ENCODE measurements around the gene GNRH2. TPM values are rescaled to one million over a fixed set of nuclear protein-coding genes. Genes with fewer than 3 reads are reported as not detected.

GNRH2 gene
- total RNA-seq, 1 donor from 2014 or later = 0.75 TPM

- peaks cover 48% of the 10 kb centered on the region for H3K27me3 Mint-ChIP-seq
- intact Hi-C loops (cut with micrococcal nuclease) = no loop called here
- no peaks in the 10 kb centered on the region for H3K9me3 Mint-ChIP-seq
- H3K36me3 Mint-ChIP-seq (ENCODE audit: low read depth) = no peaks in the 10 kb centered on the region
- H3K27ac Mint-ChIP-seq = no peak overlapping the region
- DNase-seq = no peak
- POLR2A ChIA-PET = no interaction called here
- H3K4me3 Mint-ChIP-seq = no peak overlapping the region
- ATAC-seq (ENCODE audit: low read depth) = no peak
- TF ChIP-seq, protein P1, sequence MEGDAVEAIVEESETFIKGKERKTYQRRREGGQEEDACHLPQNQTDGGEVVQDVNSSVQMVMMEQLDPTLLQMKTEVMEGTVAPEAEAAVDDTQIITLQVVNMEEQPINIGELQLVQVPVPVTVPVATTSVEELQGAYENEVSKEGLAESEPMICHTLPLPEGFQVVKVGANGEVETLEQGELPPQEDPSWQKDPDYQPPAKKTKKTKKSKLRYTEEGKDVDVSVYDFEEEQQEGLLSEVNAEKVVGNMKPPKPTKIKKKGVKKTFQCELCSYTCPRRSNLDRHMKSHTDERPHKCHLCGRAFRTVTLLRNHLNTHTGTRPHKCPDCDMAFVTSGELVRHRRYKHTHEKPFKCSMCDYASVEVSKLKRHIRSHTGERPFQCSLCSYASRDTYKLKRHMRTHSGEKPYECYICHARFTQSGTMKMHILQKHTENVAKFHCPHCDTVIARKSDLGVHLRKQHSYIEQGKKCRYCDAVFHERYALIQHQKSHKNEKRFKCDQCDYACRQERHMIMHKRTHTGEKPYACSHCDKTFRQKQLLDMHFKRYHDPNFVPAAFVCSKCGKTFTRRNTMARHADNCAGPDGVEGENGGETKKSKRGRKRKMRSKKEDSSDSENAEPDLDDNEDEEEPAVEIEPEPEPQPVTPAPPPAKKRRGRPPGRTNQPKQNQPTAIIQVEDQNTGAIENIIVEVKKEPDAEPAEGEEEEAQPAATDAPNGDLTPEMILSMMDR (IDR thresholded peaks at IDR 0.05) = no peak
- H3K4me1 Mint-ChIP-seq = peaks cover 18% of the 10 kb centered on the region
- CTCF ChIA-PET = no interaction called here
Observed at GRCh38 chr20:3085571-3086072, 42.2 kb downstream of the GNRH2 start.

- intact Hi-C loops (cut with micrococcal nuclease) = no loop called here
- peaks cover 22% of the 10 kb centered on the region for H3K4me1 Mint-ChIP-seq
- ATAC-seq (ENCODE audit: low read depth) = no peak
- CTCF ChIA-PET = no interaction called here
- TF ChIP-seq, protein P1 (IDR thresholded peaks at IDR 0.05) = no peak
- no peak for DNase-seq
- no peak overlapping the region for H3K27ac Mint-ChIP-seq
- peaks cover 38% of the 10 kb centered on the region for H3K27me3 Mint-ChIP-seq
- POLR2A ChIA-PET = no interaction called here
- no peak overlapping the region for H3K4me3 Mint-ChIP-seq
- no peaks in the 10 kb centered on the region for H3K9me3 Mint-ChIP-seq
- no peaks in the 10 kb centered on the region for H3K36me3 Mint-ChIP-seq (ENCODE audit: low read depth)
Observed at GRCh38 chr20:3088031-3088430, 44.6 kb downstream of the GNRH2 start.

- ChIA-PET CTCF (no interaction called here), POLR2A (interaction anchor here (0.6 kb wide), 1 partner anchor 118 kb away, joined by 10 read pairs; no protein-coding TSS in a partner anchor)
- TF ChIP-seq, protein P1 (IDR thresholded peaks at IDR 0.05) = no peak
- ATAC-seq (ENCODE audit: low read depth) (no peak), DNase-seq (no peak)
- intact Hi-C loops (cut with micrococcal nuclease) = no loop called here
- Mint-ChIP-seq H3K36me3 (ENCODE audit: low read depth) (no peaks in the 10 kb centered on the region), H3K4me3 (peak overlapping the region; percentile 38), H3K4me1 (peaks cover 23% of the 10 kb centered on the region), H3K9me3 (no peaks in the 10 kb centered on the region), H3K27me3 (peaks cover 22% of the 10 kb centered on the region), H3K27ac (no peak overlapping the region)
Observed at GRCh38 chr20:3090565-3090964, 47.1 kb downstream of the GNRH2 start.

DNA sequence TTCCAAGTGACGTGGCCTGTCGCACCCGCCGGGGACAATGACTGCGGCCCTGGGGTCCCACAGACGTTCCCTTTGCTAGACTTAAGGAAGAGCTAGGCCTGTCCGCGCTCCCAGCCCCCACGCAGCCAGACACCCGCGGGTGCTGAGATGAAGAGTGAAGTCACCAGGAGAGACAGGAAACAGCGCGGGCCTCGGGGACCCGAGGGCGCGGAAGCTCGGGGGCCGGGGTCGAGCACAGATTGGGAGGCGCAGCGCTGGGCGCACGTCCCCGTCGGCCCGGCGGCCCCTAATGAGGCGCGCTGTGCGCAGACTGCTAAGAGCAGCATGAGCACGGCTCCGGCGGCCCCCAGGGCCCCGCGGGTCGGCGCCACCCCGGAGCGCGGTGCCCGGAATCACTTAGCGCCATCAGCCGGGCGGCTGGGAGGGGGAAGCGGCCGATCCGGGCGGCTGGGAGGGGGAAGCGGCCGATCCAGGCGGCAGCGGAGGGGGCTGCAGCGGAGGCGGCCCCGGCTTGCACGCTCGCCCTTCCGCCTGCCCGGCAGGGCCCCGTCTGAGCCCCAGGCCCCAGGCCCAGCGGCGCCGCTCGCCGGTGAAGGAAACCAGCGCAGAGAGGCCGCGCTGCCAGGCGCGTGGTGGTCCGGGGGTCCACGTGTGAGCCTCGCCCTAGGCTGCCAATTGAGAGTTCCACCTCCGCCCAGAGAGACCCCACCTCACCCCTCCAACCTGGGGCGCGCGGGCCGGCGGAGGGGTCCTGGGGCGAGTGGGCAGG lies 49.4 kb downstream of the GNRH2 start:
- POLR2A ChIA-PET = interaction anchor here (0.6 to 1.8 kb wide), 2 partner anchors 9 to 176 kb away, joined by 4 read pairs; no protein-coding TSS in a partner anchor
- peaks cover 23% of the 10 kb centered on the region for H3K4me1 Mint-ChIP-seq
- peak; percentile 47 for DNase-seq
- H3K27me3 Mint-ChIP-seq = peaks cover 22% of the 10 kb centered on the region
- H3K36me3 Mint-ChIP-seq (ENCODE audit: low read depth) = no peaks in the 10 kb centered on the region
- intact Hi-C loops (cut with micrococcal nuclease) = loop anchor here (2.0 kb wide), 3 partner anchors 14 to 48 kb away; no protein-coding TSS in a partner anchor
- CTCF ChIA-PET = interaction anchor here (1.5 kb wide), 1 partner anchor 39 kb away, joined by 3 read pairs; no protein-coding TSS in a partner anchor
- H3K9me3 Mint-ChIP-seq = no peaks in the 10 kb centered on the region
- H3K27ac Mint-ChIP-seq = peak overlapping the region; percentile 95
- peak overlapping the region; percentile 94 for H3K4me3 Mint-ChIP-seq
- peak; percentile 54 for ATAC-seq (ENCODE audit: low read depth)
- TF ChIP-seq, protein P1 (IDR thresholded peaks at IDR 0.05) = no peak

- intact Hi-C loops (cut with micrococcal nuclease) = loop anchor here (2.0 kb wide), 3 partner anchors 15 to 49 kb away; no protein-coding TSS in a partner anchor
- peak overlapping the region; percentile 75 for H3K4me3 Mint-ChIP-seq
- no peaks in the 10 kb centered on the region for H3K36me3 Mint-ChIP-seq (ENCODE audit: low read depth)
- ATAC-seq (ENCODE audit: low read depth) (peak; percentile 29), DNase-seq (no peak)
- H3K27me3 Mint-ChIP-seq = peaks cover 19% of the 10 kb centered on the region
- POLR2A ChIA-PET = interaction anchor here (0.7 to 0.8 kb wide), 2 partner anchors 10 to 110 kb away, joined by 3 to 10 read pairs; no protein-coding TSS in a partner anchor
- TF ChIP-seq, protein P1 (IDR thresholded peaks at IDR 0.05) = no peak
- CTCF ChIA-PET = interaction anchor here (1.5 kb wide), 1 partner anchor 40 kb away, joined by 3 read pairs; no protein-coding TSS in a partner anchor
- no peaks in the 10 kb centered on the region for H3K9me3 Mint-ChIP-seq
- peaks cover 23% of the 10 kb centered on the region for H3K4me1 Mint-ChIP-seq
- peak overlapping the region; percentile 69 for H3K27ac Mint-ChIP-seq
Observed at GRCh38 chr20:3093861-3094361, 50.5 kb downstream of the GNRH2 start.

Data from activated B cell treated with CpG ODN at 0.5 μM for 24 hours (primary cell).